HCT116 (cell line): ENCODE data around the gene SLC25A21. TPM values are rescaled to one million over a fixed set of nuclear protein-coding genes. Genes with fewer than 3 reads are reported as not detected.

Experiments
- ATAC-seq: fragments of 200-7000 bp; cut with Tn5 transposase; 2 replicates; pipeline ENCODE4 v1.9.1; 2020; ENCODE audit warnings: mild to moderate bottlenecking, moderate library complexity
- BruUV-seq: library from RNA; stranded (reverse); fragments of 400-500 nt; replicated peaks from 2 replicates; lab custom pipeline; 2021; lab: Mats Ljungman, UMichigan
- CTCF ChIA-PET: fragments of 300-600 bp; sonication (Branson Sonifier 250); formaldehyde crosslinking; loops from one replicate; lab custom pipeline; 2021; ENCODE audit warnings: antibody characterized with exemption; lab: Charles Lee
- POLR2A ChIA-PET: fragments of 300-600, 350-600 bp; sonication (Branson Sonifier 250); formaldehyde crosslinking; loops from one replicate; lab custom pipeline; 2021; ENCODE audit warnings: antibody characterized with exemption; lab: Charles Lee
- RAD21 ChIA-PET, 2 experiments: fragments of 300-600 bp; sonication (Branson Sonifier 250); formaldehyde crosslinking; loops; one replicate each; lab custom pipeline; 2023; ENCODE audit warnings: low total read pairs in 2 of 2; ENCODE audit not compliant: uncharacterized antibody in 2 of 2, unreplicated experiment in 2 of 2, low non-redundant PET in 1 of 2; lab: Charles Lee
- DNase-seq: peaks from one replicate; pipeline ENCODE4 v3.0.0-alpha.2; 2010; ENCODE audit warnings: low read depth, low spot score
- H2AFZ ChIP-seq: fragments of 200-600 bp; shearing (Covaris generic), sonication (generic); 2 replicates; pipeline ENCODE4 v1.6.1; 2017; ENCODE audit warnings: low read depth, mixed run types, mixed read lengths, antibody characterized with exemption, low read length; ENCODE audit not compliant: poor library complexity, severe bottlenecking
- H3K27ac ChIP-seq: 2 replicates; pipeline ENCODE4 v1.5.1; 2012; ENCODE audit warnings: low read depth, low read length
- H3K27me3 ChIP-seq: fragments of 200-600 bp; sonication (generic); 2 replicates; pipeline ENCODE4 v1.6.1; 2016; ENCODE audit warnings: mixed run types, low read length, mixed read lengths; ENCODE audit not compliant: insufficient read depth
- H3K36me3 ChIP-seq, 2 experiments: fragments of 200-500 bp in 1 of 2; fragments of 200-600 bp in 1 of 2; sonication (Bioruptor generic) in 1 of 2; sonication (generic) in 1 of 2; 2 replicates each; pipeline versions ENCODE4 v1.5.1 to v1.6.1; 2014 to 2016; ENCODE audit warnings: low read length in 2 of 2, inconsistent platforms in 1 of 2, mixed read lengths in 1 of 2, mixed run types in 1 of 2; ENCODE audit not compliant: insufficient read depth in 2 of 2, control insufficient read depth in 1 of 2
- H3K4me1 ChIP-seq, 2 experiments: fragments of 200-600 bp in 1 of 2; sonication (generic) in 1 of 2; 2 replicates each; pipeline versions ENCODE4 v1.5.1 to v1.6.1; 2012 to 2017; ENCODE audit warnings: low read length in 2 of 2, inconsistent platforms in 1 of 2, mild to moderate bottlenecking in 1 of 2, mixed read lengths in 1 of 2, mixed run types in 1 of 2, moderate library complexity in 1 of 2; ENCODE audit not compliant: insufficient read depth in 2 of 2, control insufficient read depth in 1 of 2
- H3K4me2 ChIP-seq: fragments of 200-600 bp; sonication (generic); 2 replicates; pipeline ENCODE4 v1.6.1; 2017; ENCODE audit warnings: mixed run types, low read length, mixed read lengths
- H3K4me3 ChIP-seq, 2 experiments: fragments of 200-600 bp in 1 of 2; sonication (generic) in 1 of 2; replicated peaks in 1 of 2; 2 replicates each; pipeline ENCODE4 v1.5.1; 2011 to 2016; ENCODE audit warnings: low read length in 2 of 2, control low read depth in 1 of 2, low read depth in 1 of 2, mild to moderate bottlenecking in 1 of 2, mixed read lengths in 1 of 2, mixed run types in 1 of 2
- H3K79me2 ChIP-seq: fragments of 200-600 bp; sonication (generic); 2 replicates; pipeline ENCODE4 v1.6.1; 2017; ENCODE audit warnings: mild to moderate bottlenecking, mixed run types, low read length, moderate library complexity, mixed read lengths; ENCODE audit not compliant: insufficient read depth
- H3K9ac ChIP-seq: fragments of 200-600 bp; sonication (generic); 2 replicates; pipeline ENCODE4 v1.6.1; 2016; ENCODE audit warnings: low read length, mixed read lengths
- H3K9me2 ChIP-seq: fragments of 200-600 bp; sonication (generic), shearing (Covaris generic); 2 replicates; pipeline ENCODE4 v1.6.1; 2017; ENCODE audit warnings: mixed run types, mild to moderate bottlenecking, moderate library complexity; ENCODE audit not compliant: insufficient read depth
- H3K9me3 ChIP-seq, 2 experiments: fragments of 200-500 bp in 1 of 2; fragments of 200-600 bp in 1 of 2; sonication (Bioruptor generic) in 1 of 2; sonication (generic) in 1 of 2; 2 replicates each; pipeline ENCODE4 v1.6.1; 2014 to 2017; ENCODE audit warnings: low read length in 2 of 2, mixed read lengths in 2 of 2, inconsistent platforms in 1 of 2, low read depth in 1 of 2, mild to moderate bottlenecking in 1 of 2, mixed run types in 1 of 2, moderate library complexity in 1 of 2; ENCODE audit not compliant: control insufficient read depth in 1 of 2, insufficient read depth in 1 of 2
- H4K20me1 ChIP-seq: fragments of 200-600 bp; sonication (generic), shearing (Covaris generic); 2 replicates; pipeline ENCODE4 v1.6.1; 2017; ENCODE audit warnings: mixed run types, mild to moderate bottlenecking, moderate library complexity; ENCODE audit not compliant: insufficient read depth
- CTCF ChIP-seq, 3 experiments: fragments of 200-600 bp in 1 of 3; sonication (generic) in 1 of 3; IDR thresholded peaks in 2 of 3; conservative IDR thresholded peaks in 1 of 3; 2 replicates each; pipeline ENCODE4 v1.5.1; 2012 to 2017; ENCODE audit warnings: low read depth in 2 of 3, low read length in 2 of 3, antibody characterized with exemption in 1 of 3, borderline replicate concordance in 1 of 3, control low read depth in 1 of 3, mild to moderate bottlenecking in 1 of 3, mixed read lengths in 1 of 3, mixed run types in 1 of 3, moderate library complexity in 1 of 3; ENCODE audit not compliant: insufficient read depth in 1 of 3
- EGR1 ChIP-seq: IDR thresholded peaks from 2 replicates; pipeline ENCODE4 v1.6.1; 2012; ENCODE audit warnings: low read depth
- ELF1 ChIP-seq: IDR thresholded peaks from 2 replicates; pipeline ENCODE4 v1.6.1; 2012; ENCODE audit warnings: low read depth, borderline replicate concordance
- FOSL1 ChIP-seq: IDR thresholded peaks from 2 replicates; pipeline ENCODE4 v1.6.1; 2012; ENCODE audit warnings: low read depth
- JUND ChIP-seq: IDR thresholded peaks from 2 replicates; pipeline ENCODE4 v1.6.1; 2012
- MAX ChIP-seq: IDR thresholded peaks from 2 replicates; pipeline ENCODE4 v1.6.1; 2012
- POLR2A ChIP-seq: IDR thresholded peaks from 2 replicates; pipeline ENCODE4 v1.7.0; 2011; ENCODE audit warnings: borderline replicate concordance; ENCODE audit not compliant: insufficient read depth, insufficient read length; ENCODE audit errors: extremely low read depth
- POLR2AphosphoS5 ChIP-seq: IDR thresholded peaks from 2 replicates; pipeline ENCODE4 v1.6.1; 2011; ENCODE audit warnings: mild to moderate bottlenecking, low read depth, low read length, moderate library complexity
- REST ChIP-seq: IDR thresholded peaks from 2 replicates; pipeline ENCODE4 v1.6.1; 2012; ENCODE audit warnings: low read depth
- SIN3A ChIP-seq: IDR thresholded peaks from 2 replicates; pipeline ENCODE4 v1.6.1; 2012; ENCODE audit warnings: low read depth
- SP1 ChIP-seq: IDR thresholded peaks from 2 replicates; pipeline ENCODE4 v1.6.1; 2012; ENCODE audit warnings: low read depth
- SRF ChIP-seq: IDR thresholded peaks from 2 replicates; pipeline ENCODE4 v1.6.1; 2012; ENCODE audit warnings: low read depth
- TCF7L2 ChIP-seq: IDR thresholded peaks from 2 replicates; pipeline ENCODE4 v1.7.0; 2011; ENCODE audit warnings: borderline replicate concordance, inconsistent platforms; ENCODE audit not compliant: insufficient read depth, insufficient read length; ENCODE audit errors: extremely low read depth
- YY1 ChIP-seq: IDR thresholded peaks from 2 replicates; pipeline ENCODE4 v1.6.1; 2011; ENCODE audit warnings: low read length, low read depth, moderate library complexity, mild to moderate bottlenecking; ENCODE audit not compliant: insufficient replicate concordance; ENCODE audit errors: extremely low read depth
- ZBTB33 ChIP-seq: IDR thresholded peaks from 2 replicates; pipeline ENCODE4 v1.6.1; 2011; ENCODE audit warnings: mild to moderate bottlenecking, low read length, moderate library complexity; ENCODE audit not compliant: insufficient replicate concordance; ENCODE audit errors: extremely low read depth
- ZFX ChIP-seq: fragments of 450-650 bp; IDR thresholded peaks from 2 replicates; pipeline ENCODE4 v1.6.1; 2017
- intact Hi-C: fragments of 100-400 bp; cut with micrococcal nuclease; formaldehyde crosslinking; loops from 2 replicates; pipeline ENCODE4 v1.10.0; 2022
- total RNA-seq: library from RNA; stranded (reverse); gene quantifications from one replicate; pipeline ENCODE4 v1.2.1, GENCODE V29; 2021; ENCODE audit not compliant: unreplicated experiment

SLC25A21 gene
- total RNA-seq, 1 experiment from 2014 or later: 3.5 TPM

- no peak for DNase-seq
- no peak overlapping the region for H3K27ac ChIP-seq
- H3K36me3 ChIP-seq: no peaks in the 10 kb centered on the region
- no peaks in the 10 kb centered on the region for H3K4me1 ChIP-seq
- H3K4me2 ChIP-seq: no peak overlapping the region
- ATAC-seq: no peak
- no TSS peak for BruUV-seq
- H3K9me3 ChIP-seq: no peaks in the 10 kb centered on the region
- no peak overlapping the region for H2AFZ ChIP-seq
- RAD21 ChIA-PET: no interaction called here
- no peak overlapping the region for H3K9ac ChIP-seq
- H3K9me2 ChIP-seq: no peaks in the 10 kb centered on the region
- H4K20me1 ChIP-seq: no peaks in the 10 kb centered on the region
- intact Hi-C loops: no loop called here
- no peak overlapping the region for H3K4me3 ChIP-seq
- no peaks in the 10 kb centered on the region for H3K79me2 ChIP-seq
- no peaks in the 10 kb centered on the region for H3K27me3 ChIP-seq
- TF ChIP-seq POLR2AphosphoS5: no peak
- TF ChIP-seq SP1: no peak
- TF ChIP-seq MAX: no peak
- no peak for TF ChIP-seq ZFX
- TF ChIP-seq JUND: no peak
- no peak for TF ChIP-seq ZBTB33
- TF ChIP-seq TCF7L2: no peak
- TF ChIP-seq EGR1: no peak
- no peak for TF ChIP-seq SRF
- TF ChIP-seq SIN3A: no peak
- TF ChIP-seq POLR2A: no peak
- no peak for TF ChIP-seq REST
- no peak for TF ChIP-seq FOSL1
- TF ChIP-seq CTCF (IDR thresholded peaks at IDR 0.05 in 2 of 3, conservative IDR thresholded peaks at IDR 0.05 in 1 of 3; ENCODE audit: borderline replicate concordance in 1 of 3, insufficient read depth in 1 of 3, low read depth in 2 of 3, low read length in 2 of 3): no peak
- TF ChIP-seq YY1: no peak
- no peak for TF ChIP-seq ELF1
- CTCF ChIA-PET: no interaction called here
- POLR2A ChIA-PET: no interaction called here
Observed at GRCh38 chr14:36856095-36856878, 316.1 kb downstream of the SLC25A21 start.
